Stimulated activated CD8-positive, alpha-beta memory T cell treated with anti-CD3 and anti-CD28 coated beads, Interleukin-4, amount 100 ng/mL, for 24 hours (primary cell): ENCODE measurements around the gene ADI1.

ENCODE experiments used
- DNase-seq: peaks from one replicate; pipeline ENCODE4 v3.0.0-alpha.2; 2020; ENCODE audit warnings: low read depth

Gene ADI1

GRCh38 chr2:3519255-3520205, at the start of gene ADI1:
Gene ADI1 (minus strand): TSS chr2:3519531. CDS start chr2:3519487, 44 bp downstream.
- peak; percentile 69 for DNase-seq

- no peak for DNase-seq
Measured at GRCh38 chr2:3566806-3567205, 47.5 kb upstream of the ADI1 start.

DNA sequence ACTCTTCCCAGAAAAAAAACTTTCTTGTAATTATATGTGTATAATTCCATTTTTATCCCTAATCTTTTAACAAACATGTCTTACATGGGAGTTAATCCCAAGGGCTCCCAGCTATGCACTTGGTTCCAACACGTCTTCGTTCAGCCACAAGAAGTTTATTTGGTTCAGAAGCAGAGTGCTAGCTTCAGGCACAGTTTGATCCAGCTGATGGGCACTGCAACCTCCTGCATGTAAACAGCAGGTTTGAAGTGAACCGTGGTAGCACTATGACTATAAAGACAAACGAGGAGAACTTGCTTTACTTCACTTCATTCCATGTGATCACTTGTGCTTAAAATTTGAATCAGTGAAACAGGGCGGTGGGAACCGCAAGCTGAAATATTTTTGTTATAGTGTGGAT, 45.8 kb upstream of the ADI1 start:
- DNase-seq: no peak

- DNase-seq: no peak
Measured at GRCh38 chr2:3563521-3563976, 44.2 kb upstream of the ADI1 start.

- DNase-seq: peak; percentile 99
Measured at GRCh38 chr2:3558205-3559014, 39.1 kb upstream of the ADI1 start, which contains the start of gene RNASEH1. Gene RNASEH1 (minus strand): TSS chr2:3558333. CDS start chr2:3558260, 73 bp downstream.

DNA sequence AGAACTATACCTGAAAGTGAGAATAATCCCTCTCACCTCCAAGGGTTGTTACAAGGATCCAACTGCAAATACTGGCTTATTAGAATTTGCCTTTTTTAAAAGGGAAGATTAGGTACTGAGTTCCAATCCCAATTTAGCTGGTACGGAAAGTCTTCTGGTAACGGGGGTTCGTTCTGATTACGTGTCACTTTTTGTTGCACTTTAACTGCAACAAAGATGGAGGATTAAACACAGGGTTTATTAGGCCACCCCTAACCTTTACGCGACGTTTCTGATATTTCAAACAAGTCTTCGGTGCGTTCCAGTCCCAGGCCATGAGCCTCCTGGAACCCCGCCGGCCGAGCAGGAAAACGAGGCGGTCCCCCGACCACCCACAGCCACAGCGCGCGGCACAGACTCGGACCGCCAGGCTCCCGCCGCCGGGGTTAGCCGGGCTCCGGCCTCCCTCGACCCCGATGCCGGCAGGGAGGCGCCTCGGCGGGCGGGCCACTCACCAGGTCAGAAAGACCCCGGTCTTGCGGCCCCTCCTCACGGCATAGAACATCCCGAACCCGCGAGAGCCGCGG, 38.4 kb upstream of the ADI1 start:
- no peak for DNase-seq

GRCh38 chr2:3553946-3554345, 34.6 kb upstream of the ADI1 start:
- no peak for DNase-seq

GRCh38 chr2:3547915-3548314, 28.6 kb upstream of the ADI1 start:
- no peak for DNase-seq

- no peak for DNase-seq
Measured at GRCh38 chr2:3545788-3546478, 26.6 kb upstream of the ADI1 start.

GRCh38 chr2:3543023-3543683, 23.8 kb upstream of the ADI1 start:
- DNase-seq: no peak

DNA sequence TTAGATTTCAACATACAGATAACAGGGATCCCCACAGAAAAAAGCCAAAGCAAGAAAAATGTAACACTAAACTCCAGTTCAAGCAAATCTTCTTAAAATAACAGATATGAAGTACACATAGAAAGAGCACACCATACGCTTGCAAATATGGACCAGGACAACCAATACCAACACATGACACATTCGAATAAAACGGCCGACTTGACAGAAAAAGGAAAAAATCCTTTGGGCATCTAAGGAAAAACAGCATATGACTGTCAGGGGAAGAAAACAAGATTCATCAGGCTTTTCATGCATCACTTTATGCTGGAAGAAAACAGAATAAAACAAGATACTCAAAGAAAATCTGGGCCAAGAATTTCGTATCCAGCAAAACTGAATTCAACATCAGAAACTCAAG, 22.8 kb upstream of the ADI1 start:
- DNase-seq: no peak

GRCh38 chr2:3539836-3540235, 20.5 kb upstream of the ADI1 start:
- no peak for DNase-seq

GRCh38 chr2:3536682-3537632, 17.6 kb upstream of the ADI1 start:
- no peak for DNase-seq

GRCh38 chr2:3535794-3536681, 16.7 kb upstream of the ADI1 start:
- no peak for DNase-seq

- no peak for DNase-seq
Measured at GRCh38 chr2:3535467-3535793, 16.1 kb upstream of the ADI1 start.

DNA sequence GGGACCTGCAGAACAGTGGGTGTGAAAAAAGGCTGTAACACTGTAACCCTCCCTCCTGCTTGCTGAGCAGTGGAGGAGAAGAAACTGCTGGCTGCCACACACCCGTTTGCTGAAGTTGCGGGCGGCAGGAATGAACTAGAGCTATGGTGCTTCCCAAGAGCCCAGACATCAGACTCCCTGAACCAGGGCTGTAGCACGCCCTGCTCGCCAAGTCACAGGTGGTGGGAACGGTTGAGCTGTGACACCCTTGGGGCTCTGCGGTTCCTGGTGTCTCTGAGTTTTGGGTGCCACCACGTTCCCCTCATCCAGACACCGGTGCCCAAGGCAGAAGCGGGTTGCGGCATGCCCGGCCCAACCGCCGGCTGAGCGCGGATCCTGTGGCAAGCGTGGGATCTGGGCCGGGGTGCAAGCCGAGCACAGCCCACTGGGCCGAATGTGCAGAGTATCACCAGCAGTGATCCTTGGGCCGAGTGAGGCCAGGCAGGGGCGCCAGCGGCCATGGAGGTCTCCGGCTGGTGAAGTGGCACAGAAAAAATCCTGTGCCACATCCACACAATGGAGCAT, 15.0 kb upstream of the ADI1 start:
- no peak for DNase-seq

DNA sequence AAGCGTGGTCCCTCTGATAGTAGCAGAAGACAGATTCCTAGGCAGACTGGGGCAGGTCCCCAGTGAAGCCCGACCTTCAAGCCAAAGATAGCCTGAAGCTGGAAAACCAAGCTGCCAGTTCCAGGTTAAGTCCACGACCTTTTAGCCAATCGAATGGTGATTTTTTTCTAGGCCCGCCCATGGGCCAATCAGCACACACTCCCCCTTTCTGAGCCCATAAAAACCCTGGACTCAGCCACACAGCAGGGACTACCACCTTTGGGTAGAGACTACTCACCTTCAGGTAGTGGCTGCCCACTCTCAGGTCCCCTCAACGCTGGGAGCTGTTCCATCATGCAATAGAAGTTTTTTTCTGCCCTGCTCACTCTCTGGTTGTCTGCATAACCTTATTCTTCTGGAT, 14.5 kb upstream of the ADI1 start:
- no peak for DNase-seq

DNA sequence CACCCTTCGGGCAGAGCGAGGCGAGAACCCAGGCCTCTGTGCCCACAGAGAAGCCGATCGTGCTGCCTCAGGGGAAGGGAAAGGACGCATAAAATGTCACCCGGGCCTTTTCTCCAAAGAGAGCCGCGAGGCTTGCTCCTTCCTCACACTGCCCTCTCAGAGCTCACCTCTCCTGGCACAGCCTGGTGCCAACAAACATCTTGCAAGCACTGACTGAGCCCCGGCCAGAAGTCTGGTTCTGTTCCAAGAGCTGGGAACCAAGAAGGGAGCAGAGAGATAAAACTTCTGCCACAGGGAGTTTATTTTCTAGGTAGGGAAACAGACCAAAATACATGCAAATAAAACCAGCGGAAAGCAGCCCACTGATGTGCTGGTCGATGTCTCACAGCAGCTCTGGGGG, 13.6 kb upstream of the ADI1 start:
- no peak for DNase-seq
